Cardiac atrium fibroblast (primary cell): ENCODE results near the gene GALNT18. TPM values are rescaled to one million over a fixed set of nuclear protein-coding genes. Genes with fewer than 3 reads are reported as not detected.

Experiments used
- total RNA-seq: library from RNA; depleted of rRNA; stranded (reverse); fragments of >200 nt; gene quantifications from 2 replicates; pipeline ENCODE4 v1.2.3, GENCODE V29; 2015

Gene GALNT18
- 1.3 and 7.8 TPM in 2 replicates for total RNA-seq

DNA sequence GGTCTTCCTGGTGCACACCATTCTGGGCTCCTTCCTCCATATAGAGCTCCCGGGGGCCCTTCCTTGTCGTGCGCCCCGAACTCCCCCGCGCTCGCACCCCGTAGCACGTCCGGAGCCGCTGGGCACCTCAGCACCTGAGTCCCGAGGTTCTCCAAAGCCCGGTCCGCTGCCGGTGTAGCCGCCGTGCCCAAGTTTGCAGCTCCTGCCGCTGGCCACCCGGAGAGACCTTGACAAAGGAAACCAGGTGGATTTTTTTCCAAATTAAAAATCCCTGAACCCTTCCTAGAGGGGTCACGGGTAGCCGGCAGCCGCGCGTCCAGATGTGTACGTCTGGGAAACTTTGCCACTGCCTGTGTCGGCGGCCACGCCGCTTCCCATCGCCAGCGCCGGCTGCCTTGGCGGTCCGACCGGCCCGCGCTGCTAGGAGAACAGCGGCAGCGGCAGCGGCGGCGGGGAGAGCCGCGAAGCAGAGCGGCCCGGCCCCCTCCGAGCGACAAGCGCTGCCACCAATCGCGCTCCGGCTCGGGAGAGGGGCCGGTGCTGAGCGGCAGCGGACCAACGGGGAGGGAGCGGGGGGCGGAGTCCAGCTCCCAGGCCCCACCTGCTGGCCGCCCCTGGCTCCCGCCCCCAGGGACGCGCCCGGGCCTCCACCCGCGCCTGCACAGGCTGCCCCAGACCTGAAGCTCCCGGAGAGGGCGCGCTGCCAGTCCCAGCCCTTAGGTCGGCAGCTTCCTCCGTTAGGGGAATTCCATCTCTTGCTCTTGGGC, at the start of gene GALNT18:
Gene GALNT18, minus strand, starts transcription at position 433 of the 767 bp plus-strand sequence.

DNA sequence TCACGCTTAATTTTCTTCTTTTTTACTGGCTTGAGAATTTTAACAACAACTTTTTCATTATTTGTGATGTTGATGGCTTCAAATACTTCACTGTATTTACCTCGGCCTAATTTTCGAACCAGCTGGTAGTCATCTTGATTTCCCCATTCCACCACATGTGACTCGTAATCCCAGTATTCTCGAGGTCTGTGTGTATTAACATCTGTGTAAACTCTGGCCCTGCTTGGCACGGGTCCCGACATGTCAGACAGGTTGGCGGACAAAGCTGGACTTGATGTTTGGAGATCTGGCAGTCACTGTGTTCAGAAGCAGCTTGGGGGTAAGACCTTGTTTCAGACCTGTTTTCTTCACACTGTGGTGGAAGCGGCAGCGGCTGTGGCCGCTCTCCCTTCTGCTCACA, 268.9 kb downstream of the GALNT18 start, which contains the start of gene CSNK2A3:
Gene CSNK2A3, minus strand, starts transcription at position 373 of the 400 bp plus-strand sequence. Its CDS starts 131 bp downstream, at position 242.

Other genes starting within 250 kb of the GALNT18 start
- 25.1 and 47.0 TPM in 2 replicates for gene USP47, start 220.0 kb upstream of the GALNT18 start, total RNA-seq